Stomach (tissue), 4 donors: ENCODE results near the gene FLRT1.

Experiments
- CTCF ChIP-seq, 7 experiments: fragments of 450-650 bp in 4 of 7; fragments of 200-600 bp in 3 of 7; sonication (generic) in 3 of 7; IDR thresholded peaks; one replicate each; pipeline ENCODE4 v1.5.1; 2016 to 2019; ENCODE audit warnings: antibody characterized with exemption in 7 of 7, control low read depth in 2 of 7, mild to moderate bottlenecking in 1 of 7
- POLR2A ChIP-seq, 4 donors: fragments of 450-650 bp; IDR thresholded peaks; one replicate each; pipeline ENCODE4 v1.6.1; 2016; ENCODE audit warnings: antibody characterized with exemption in 4 of 4, control low read depth in 2 of 4, mild to moderate bottlenecking in 1 of 4, moderate library complexity in 1 of 4
- POLR2AphosphoS5 ChIP-seq, 3 donors: sonication (generic); formaldehyde crosslinking; IDR thresholded peaks; one replicate each; pipeline ENCODE4 v1.6.1; 2016; ENCODE audit warnings: antibody characterized with exemption in 3 of 3

GRCh38 chr11:64059339-64060140 is 23.8 kb downstream of the FLRT1 start:
- TF ChIP-seq CTCF (IDR thresholded peaks at IDR 0.05) = no peak
- TF ChIP-seq POLR2A (IDR thresholded peaks at IDR 0.05) = no peak
- TF ChIP-seq POLR2AphosphoS5 (IDR thresholded peaks at IDR 0.05) = no peak
